Measurements from ENCODE around the gene TDRD12.

The TDRD12 gene

GRCh38 chr19:32865326-32865725 is 145.8 kb downstream of the TDRD12 start:
- Histone ChIP-seq H3K9me3 (ENCODE audit: control insufficient read depth, insufficient read depth, low read depth, low read length) (no peaks in the 10 kb centered on the region), H3K27ac (ENCODE audit: extremely low read depth, low read depth, low read length) (no peak overlapping the region), H3K4me1 (ENCODE audit: control insufficient read depth, insufficient read depth, low read length) (no peaks in the 10 kb centered on the region), H3K36me3 (ENCODE audit: control insufficient read depth in 2 of 2, insufficient read depth in 1 of 2, low read length in 2 of 2) (no peaks in the 10 kb centered on the region; a peak in 1 of 3 replicates), H3K4me3 (ENCODE audit: low read depth, low read length) (no peak overlapping the region)
- ChIA-PET POLR2A (no interaction called here), CTCF (no interaction called here)
- TF ChIP-seq ZNF157 (tag by site-specific recombination; IDR thresholded peaks at IDR 0.05): no peak
- no peak for TF ChIP-seq ZNF184 (tag by site-specific recombination; IDR thresholded peaks at IDR 0.05)
- no peak for TF ChIP-seq ZNF624 (tag by site-specific recombination; IDR thresholded peaks at IDR 0.05)
- TF ChIP-seq OSR2 (tag by site-specific recombination; IDR thresholded peaks at IDR 0.05): no peak
- no peak for TF ChIP-seq ZNF548 (tag by site-specific recombination; IDR thresholded peaks at IDR 0.05)
- TF ChIP-seq ZNF449 (tag by site-specific recombination; IDR thresholded peaks at IDR 0.05): no peak
- no peak for TF ChIP-seq ZNF23 (tag by site-specific recombination; IDR thresholded peaks at IDR 0.05; ENCODE audit: borderline replicate concordance)

- no peaks in the 10 kb centered on the region; a peak in 1 of 3 replicates for H3K36me3 ChIP-seq (ENCODE audit: control insufficient read depth in 2 of 2, insufficient read depth in 1 of 2, low read length in 2 of 2)
- CTCF ChIA-PET: interaction anchor here (0.7 to 1.0 kb wide), 4 partner anchors 12 to 550 kb away, joined by 3 read pairs; no protein-coding TSS in a partner anchor
- peaks cover 2% of the 10 kb centered on the region; the same call in 1 of the 2 replicates for H3K4me1 ChIP-seq (ENCODE audit: control insufficient read depth, insufficient read depth, low read length)
- no peaks in the 10 kb centered on the region for H3K9me3 ChIP-seq (ENCODE audit: control insufficient read depth, insufficient read depth, low read depth, low read length)
- no peak for TF ChIP-seq ZBTB11 (tag by site-specific recombination; conservative IDR thresholded peaks at IDR 0.05; ENCODE audit: low read depth)
- TF ChIP-seq ZNF792 (tag by site-specific recombination; IDR thresholded peaks at IDR 0.05): no peak
- no peak for TF ChIP-seq RBAK (tag by site-specific recombination; IDR thresholded peaks at IDR 0.05)
- no peak for TF ChIP-seq ZNF362 (tag by site-specific recombination; IDR thresholded peaks at IDR 0.05)
- 0 out of 2 replicates have a peak, but pooled peaks have one; percentile 32 for TF ChIP-seq KLF17 (tag by site-specific recombination; IDR thresholded peaks at IDR 0.05)
- no peak for TF ChIP-seq ZNF140 (tag by site-specific recombination; IDR thresholded peaks at IDR 0.05)
- TF ChIP-seq YY1 (tag by site-specific recombination; IDR thresholded peaks at IDR 0.05): no peak
- no peak for TF ChIP-seq ZNF768 (tag by site-specific recombination; IDR thresholded peaks at IDR 0.05)
- TF ChIP-seq ZNF112 (tag by site-specific recombination; IDR thresholded peaks at IDR 0.05): no peak
- no peak for TF ChIP-seq ZBTB21 (tag by site-specific recombination; IDR thresholded peaks at IDR 0.05)
- TF ChIP-seq SCRT2 (tag by site-specific recombination; IDR thresholded peaks at IDR 0.05): no peak
- TF ChIP-seq ZNF600 (tag by site-specific recombination; IDR thresholded peaks at IDR 0.05): peak; percentile 76
- TF ChIP-seq ZIC2 (tag by site-specific recombination; IDR thresholded peaks at IDR 0.05): peak; percentile 46
- no peak for TF ChIP-seq ZNF777 (tag by site-specific recombination; IDR thresholded peaks at IDR 0.05; ENCODE audit: borderline replicate concordance)
- POLR2A ChIA-PET: interaction anchor here (1.3 kb wide), 1 partner anchor 19 kb away, joined by 3 read pairs; no protein-coding TSS in a partner anchor
- H3K27ac ChIP-seq (ENCODE audit: extremely low read depth, low read depth, low read length): no peak overlapping the region
- H3K4me3 ChIP-seq (ENCODE audit: low read depth, low read length): no peak overlapping the region
These were observed 146.5 kb downstream of the TDRD12 start for GRCh38 chr19:32866061-32866460.
